ENCODE results near the gene OAT. TPM values are rescaled to one million over a fixed set of nuclear protein-coding genes. Genes with fewer than 3 reads are reported as not detected.
A peak's percentile ranks its signal among the peaks of the same experiment; 100 is the strongest.

OAT gene
- total and polyA plus RNA-seq, 2 donors (not counting 3 experiments of a cell fraction or from before 2014, with no cell fraction given), result 69.9 to 90.8 TPM

DNA sequence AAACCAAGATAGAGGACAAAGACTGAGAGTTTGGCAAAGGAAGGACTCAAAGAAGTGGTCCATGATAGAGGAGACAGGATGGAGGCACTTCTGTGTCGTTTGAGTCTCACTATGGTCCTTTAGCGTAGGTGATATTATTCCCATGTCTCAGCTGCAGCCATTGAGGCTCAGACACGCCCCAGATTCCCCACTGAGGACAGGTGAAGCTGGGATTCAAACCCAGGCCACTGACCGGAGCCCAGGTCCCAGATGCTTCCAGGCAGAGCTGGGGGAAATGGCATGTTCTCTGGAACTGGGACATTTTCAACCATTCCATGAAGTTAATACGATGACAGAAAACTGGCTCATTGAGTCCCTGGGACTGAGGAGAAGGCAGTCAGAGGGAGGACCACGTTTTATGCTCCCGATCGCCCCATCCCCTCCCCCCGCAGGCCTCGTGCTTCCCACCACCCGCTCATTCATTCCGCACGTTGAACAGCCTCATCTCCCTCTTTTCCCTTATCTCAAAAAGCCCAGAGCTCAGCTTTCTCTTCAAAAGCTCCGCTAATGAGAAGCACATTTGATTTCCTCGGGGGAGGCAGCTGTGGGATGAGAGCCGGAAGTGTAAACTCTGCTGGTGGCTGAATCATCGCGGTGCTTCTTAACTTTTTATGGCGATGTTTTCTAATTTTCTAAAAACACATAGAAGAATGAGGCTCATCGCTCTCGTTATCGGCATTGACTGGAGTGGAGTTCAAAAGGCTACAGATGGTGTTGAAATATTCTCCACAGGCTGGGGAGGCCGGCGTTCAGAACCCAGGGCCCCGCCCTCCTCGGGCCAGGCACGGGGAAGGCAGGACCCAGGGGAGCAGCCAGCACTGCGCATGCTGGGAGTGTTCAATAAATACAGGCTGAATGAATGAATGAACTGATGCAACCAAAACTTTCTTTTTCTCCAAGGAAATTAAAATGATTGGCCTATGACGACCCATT is 64.0 kb downstream of the OAT start:
- Histone ChIP-seq H3K36me3 (ENCODE audit: control insufficient read depth in 2 of 2, extremely low read depth in 1 of 2, insufficient read depth in 2 of 2, low read length in 2 of 2) (no peaks in the 10 kb centered on the region), H3K79me2 (ENCODE audit: control insufficient read depth, insufficient read depth, low read length) (no peaks in the 10 kb centered on the region), H3K27me3 (ENCODE audit: control insufficient read depth in 2 of 2, insufficient read depth in 2 of 2, low read length in 2 of 2) (no peaks in the 10 kb centered on the region), H4K20me1 (replicated peaks; ENCODE audit: control insufficient read depth, extremely low read depth, insufficient read depth, low read length) (no peaks in the 10 kb centered on the region), H3K9ac (replicated peaks; ENCODE audit: extremely low read depth, insufficient read depth, low read length) (peak overlapping the region; percentile 8), H2AFZ (ENCODE audit: low read depth, low read length) (peak overlapping the region; percentile 89), H3K9me3 (replicated peaks; ENCODE audit: control insufficient read depth, insufficient read depth, low read length) (no peaks in the 10 kb centered on the region), H3K27ac (ENCODE audit: insufficient read depth, low read depth, low read length) (no peak overlapping the region), H3K9me1 (replicated peaks; ENCODE audit: control insufficient read depth, extremely low read depth, insufficient read depth, low read length) (no peaks in the 10 kb centered on the region), H3K4me3 (replicated peaks in 1 of 3; ENCODE audit: insufficient read depth in 1 of 3, low read depth in 1 of 3, low read length in 3 of 3) (peak overlapping the region in 2 of 3 experiments; percentile 23 to 53), H3K4me2 (ENCODE audit: insufficient read depth, low read length) (peak overlapping the region; percentile 63), H3K4me1 (ENCODE audit: control insufficient read depth, extremely low read depth, insufficient read depth, low read length) (peaks cover 7% of the 10 kb centered on the region)
- CTCF ChIA-PET, result interaction anchor here (0.8 to 1.3 kb wide), 2 partner anchors 34 to 360 kb away, joined by 5 read pairs; no protein-coding TSS in a partner anchor
- BruUV-seq (replicated peaks), result no TSS peak
- DNase-seq (ENCODE audit: low read depth, low spot score) (peak; percentile 24), FAIRE-seq (peak; percentile 83)
- TF ChIP-seq MAX (IDR thresholded peaks at IDR 0.05; ENCODE audit: insufficient read depth, insufficient read length) (no peak), EZH2 (IDR thresholded peaks at IDR 0.05; ENCODE audit: borderline replicate concordance, low read depth, low read length, severe bottlenecking) (no peak), JUN (IDR thresholded peaks at IDR 0.05; ENCODE audit: borderline replicate concordance, insufficient read depth, insufficient read length, low read depth) (no peak), POLR2A (IDR thresholded peaks at IDR 0.05; ENCODE audit: low read depth, low read length) (no peak), FOS (IDR thresholded peaks at IDR 0.05; ENCODE audit: borderline replicate concordance, insufficient read depth, low read length) (no peak), GATA2 (IDR thresholded peaks at IDR 0.05; ENCODE audit: insufficient read depth, insufficient read length, low read depth, low read length) (no peak), MYC (IDR thresholded peaks at IDR 0.05; ENCODE audit: low read depth, low read length) (no peak), POLR2AphosphoS5 (IDR thresholded peaks at IDR 0.05; ENCODE audit: insufficient read depth, low read depth, low read length) (no peak)
- TF ChIP-seq, protein P1, sequence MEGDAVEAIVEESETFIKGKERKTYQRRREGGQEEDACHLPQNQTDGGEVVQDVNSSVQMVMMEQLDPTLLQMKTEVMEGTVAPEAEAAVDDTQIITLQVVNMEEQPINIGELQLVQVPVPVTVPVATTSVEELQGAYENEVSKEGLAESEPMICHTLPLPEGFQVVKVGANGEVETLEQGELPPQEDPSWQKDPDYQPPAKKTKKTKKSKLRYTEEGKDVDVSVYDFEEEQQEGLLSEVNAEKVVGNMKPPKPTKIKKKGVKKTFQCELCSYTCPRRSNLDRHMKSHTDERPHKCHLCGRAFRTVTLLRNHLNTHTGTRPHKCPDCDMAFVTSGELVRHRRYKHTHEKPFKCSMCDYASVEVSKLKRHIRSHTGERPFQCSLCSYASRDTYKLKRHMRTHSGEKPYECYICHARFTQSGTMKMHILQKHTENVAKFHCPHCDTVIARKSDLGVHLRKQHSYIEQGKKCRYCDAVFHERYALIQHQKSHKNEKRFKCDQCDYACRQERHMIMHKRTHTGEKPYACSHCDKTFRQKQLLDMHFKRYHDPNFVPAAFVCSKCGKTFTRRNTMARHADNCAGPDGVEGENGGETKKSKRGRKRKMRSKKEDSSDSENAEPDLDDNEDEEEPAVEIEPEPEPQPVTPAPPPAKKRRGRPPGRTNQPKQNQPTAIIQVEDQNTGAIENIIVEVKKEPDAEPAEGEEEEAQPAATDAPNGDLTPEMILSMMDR (IDR thresholded peaks at IDR 0.05; ENCODE audit: extremely low read depth in 1 of 2, insufficient read depth in 1 of 2, low read depth in 1 of 2, low read length in 2 of 2), result no peak
- dilution Hi-C loops (cut with MboI; ENCODE audit: extremely low pct_ligation_motif_present, low sequenced_read_pairs), result no loop called here
- intact Hi-C loops (cut with micrococcal nuclease), result no loop called here
- POLR2A ChIA-PET, result no interaction called here
